Stomach (tissue), 9 donors: ENCODE results near the gene ALB. TPM values are rescaled to one million over a fixed set of nuclear protein-coding genes. Genes with fewer than 3 reads are reported as not detected.

ENCODE experiments used
- DNase-seq, 2 donors: peaks; one replicate each; pipeline versions ENCODE4 v3.0.0 to v3.0.0-alpha.2; 2013 to 2019
- H3K27ac ChIP-seq, 5 donors: fragments of 200-600 bp in 4 of 5; sonication (generic) in 4 of 5; one replicate each; pipeline ENCODE4 v1.5.1; 2013 to 2019; ENCODE audit warnings: mild to moderate bottlenecking in 1 of 5, moderate library complexity in 1 of 5
- H3K27me3 ChIP-seq, 3 donors: fragments of 200-600 bp; sonication (generic); one replicate each; pipeline ENCODE4 v1.5.1; 2017 to 2019; ENCODE audit warnings: mixed run types in 1 of 3
- H3K36me3 ChIP-seq, 4 donors: fragments of 200-600 bp; sonication (generic); 1 replicate in 3 of 4; 2 replicates in 1 of 4; pipeline ENCODE4 v1.5.1; 2016 to 2019
- H3K4me1 ChIP-seq, 4 donors: fragments of 200-600 bp; sonication (generic); one replicate each; pipeline ENCODE4 v1.5.1; 2016 to 2019
- H3K4me3 ChIP-seq, 4 donors: fragments of 200-600 bp; sonication (generic) in 3 of 4; one replicate each; pipeline ENCODE4 v1.5.1; 2016 to 2019; ENCODE audit warnings: mild to moderate bottlenecking in 1 of 4
- H3K9me3 ChIP-seq, 4 donors: fragments of 200-600 bp; sonication (generic); one replicate each; pipeline ENCODE4 v1.5.1; 2016 to 2019
- CTCF ChIP-seq, 7 experiments: fragments of 450-650 bp in 4 of 7; fragments of 200-600 bp in 3 of 7; sonication (generic) in 3 of 7; IDR thresholded peaks; one replicate each; pipeline ENCODE4 v1.5.1; 2016 to 2019; ENCODE audit warnings: antibody characterized with exemption in 7 of 7, control low read depth in 2 of 7, mild to moderate bottlenecking in 1 of 7
- EP300 ChIP-seq: sonication (generic); formaldehyde crosslinking; IDR thresholded peaks from one replicate; pipeline ENCODE4 v1.6.1; 2017; ENCODE audit warnings: antibody characterized with exemption
- POLR2A ChIP-seq, 4 donors: fragments of 450-650 bp; IDR thresholded peaks; one replicate each; pipeline ENCODE4 v1.6.1; 2016; ENCODE audit warnings: antibody characterized with exemption in 4 of 4, control low read depth in 2 of 4, mild to moderate bottlenecking in 1 of 4, moderate library complexity in 1 of 4
- POLR2AphosphoS5 ChIP-seq, 3 donors: sonication (generic); formaldehyde crosslinking; IDR thresholded peaks; one replicate each; pipeline ENCODE4 v1.6.1; 2016; ENCODE audit warnings: antibody characterized with exemption in 3 of 3
- WGBS, 5 donors: extraction: QIAGEN DNeasy Blood & Tissue Kit in 3 of 5; methylation state at CpG; one replicate each; pipeline versions ENCODE4 v1.1.5 to v1.1.7; 2013 to 2018; 5-methylcytosine and 5-hydroxymethylcytosine counted together
- intact Hi-C: fragments of 100-400 bp; cut with DNase I; formaldehyde crosslinking; loops from one replicate; pipeline ENCODE4 v1.15.1; 2023; ENCODE audit warnings: low total_unique reads
- polyA plus RNA-seq, 3 donors: library from polyadenylated mRNA; stranded (reverse); fragments of 200-250 nt; gene quantifications; one replicate each; pipeline ENCODE4 v1.2.3, GENCODE V29; 2013
- total RNA-seq, 5 donors: library from RNA; depleted of rRNA; stranded (reverse); fragments of >200 nt; gene quantifications; one replicate each; pipeline versions ENCODE4 v1.1.0 to v1.2.3, GENCODE V29; 2014 to 2016
- donor health status: healthy with polysubstance abuse.
- donor health status: Bipolar disorder and iron deficiency.
- donor health status: healthy.

ALB gene
- total and polyA plus RNA-seq, 8 donors = 0.48 to 101 (median 3.0) TPM; not detected in 4

DNA sequence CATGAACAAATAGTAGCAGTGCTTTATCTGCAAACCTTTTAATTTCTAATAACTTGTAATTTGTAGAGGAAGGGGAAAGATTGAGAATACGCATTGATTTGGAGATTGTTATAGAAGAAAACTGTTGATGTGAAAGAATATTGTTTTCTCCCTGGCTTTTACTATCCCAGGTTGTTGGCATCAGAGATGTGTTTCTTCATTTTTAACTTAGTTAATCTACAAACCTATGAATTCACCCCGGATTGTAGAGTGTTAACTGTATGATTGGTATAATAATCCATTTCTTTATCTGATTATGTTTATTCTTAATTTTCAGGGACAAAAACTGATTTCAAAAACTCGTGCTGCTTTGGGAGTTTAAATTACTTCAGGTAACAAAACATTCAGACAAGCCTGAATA lies 50.8 kb downstream of the ALB start:
- Histone ChIP-seq H3K4me1 (peaks cover 0 to 14% (median 5%) of the 10 kb centered on the region in 4 donors), H3K27me3 (no peaks in the 10 kb centered on the region), H3K36me3 (no peaks in the 10 kb centered on the region), H3K27ac (no peak overlapping the region), H3K4me3 (no peak overlapping the region), H3K9me3 (no peaks in the 10 kb centered on the region)
- no peak for DNase-seq
- TF ChIP-seq POLR2A (IDR thresholded peaks at IDR 0.05) (no peak), CTCF (IDR thresholded peaks at IDR 0.05) (no peak), POLR2AphosphoS5 (IDR thresholded peaks at IDR 0.05) (no peak), EP300 (no peak)
- intact Hi-C loops = loop anchor here (10.0 kb wide), 1 partner anchor 120 kb away; no protein-coding TSS in a partner anchor
- 65 to 80% (median 75%) methylated on average over 3 of the region's 3 CpGs for WGBS, 5 donors

GRCh38 chr4:73456177-73457022 lies 52.3 kb downstream of the ALB start:
- 69 to 82% (median 79%) methylated on average over 4 to 5 of the region's 5 CpGs for WGBS, 5 donors
- no peak for TF ChIP-seq CTCF (IDR thresholded peaks at IDR 0.05)
- no peak for TF ChIP-seq POLR2A (IDR thresholded peaks at IDR 0.05)
- no peak for TF ChIP-seq EP300
- TF ChIP-seq POLR2AphosphoS5 (IDR thresholded peaks at IDR 0.05) = no peak
- Histone ChIP-seq H3K4me3 (no peak overlapping the region), H3K4me1 (peaks cover 0 to 14% (median 5%) of the 10 kb centered on the region in 4 donors), H3K27me3 (no peaks in the 10 kb centered on the region), H3K27ac (no peak overlapping the region), H3K9me3 (no peaks in the 10 kb centered on the region), H3K36me3 (no peaks in the 10 kb centered on the region)
- intact Hi-C loops = loop anchor here (10.0 kb wide), 1 partner anchor 122 kb away; no protein-coding TSS in a partner anchor
- no peak for DNase-seq

DNA sequence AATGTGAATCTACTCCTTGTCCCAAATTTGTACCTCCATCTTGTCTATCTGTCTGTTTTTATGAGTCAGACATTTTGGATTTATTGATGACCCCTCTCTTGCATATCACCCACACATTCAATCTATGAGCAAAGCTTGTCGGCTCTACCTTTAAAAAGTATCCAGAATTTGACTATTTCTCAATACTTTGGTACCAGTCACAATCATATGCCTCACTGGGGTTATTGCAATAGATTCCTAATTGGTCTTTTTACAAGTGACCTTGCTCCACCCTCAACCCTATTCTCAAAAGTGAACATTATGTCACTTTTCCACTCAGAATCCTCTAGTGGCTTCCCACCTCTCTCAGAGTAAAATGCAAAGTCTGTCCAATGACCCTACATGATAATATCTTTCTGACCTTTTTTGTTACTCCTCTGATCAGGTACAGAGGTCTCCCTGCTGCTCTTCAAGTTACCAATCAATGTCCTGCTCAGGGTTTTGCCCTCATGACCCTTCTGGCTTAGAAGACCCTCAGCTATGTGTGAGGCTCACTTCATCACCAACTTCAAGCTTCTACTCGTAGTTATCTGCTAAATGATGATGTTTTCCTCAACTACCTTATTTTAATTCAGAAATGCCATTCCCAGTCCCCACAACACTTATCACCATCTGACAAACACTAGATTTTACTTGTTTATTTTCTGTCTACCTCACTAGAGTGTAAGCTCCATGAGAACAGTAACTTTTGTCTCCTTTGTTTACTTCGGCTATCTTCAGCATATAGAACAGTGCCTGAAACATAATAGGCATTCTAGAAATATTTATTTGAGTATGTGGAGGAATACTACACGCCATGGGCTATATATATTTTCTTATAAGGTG lies 54.3 kb downstream of the ALB start:
- no peak for TF ChIP-seq POLR2A (IDR thresholded peaks at IDR 0.05)
- no peak for TF ChIP-seq EP300
- no peak for TF ChIP-seq CTCF (IDR thresholded peaks at IDR 0.05)
- no peak for TF ChIP-seq POLR2AphosphoS5 (IDR thresholded peaks at IDR 0.05)
- Histone ChIP-seq H3K4me1 (peaks cover 0 to 5% (median 0%) of the 10 kb centered on the region in 4 donors), H3K27me3 (no peaks in the 10 kb centered on the region), H3K27ac (no peak overlapping the region), H3K4me3 (no peak overlapping the region), H3K9me3 (no peaks in the 10 kb centered on the region), H3K36me3 (no peaks in the 10 kb centered on the region)
- WGBS, 5 donors = 78 to 88% (median 82%) methylated on average over 4 of the region's 4 CpGs
- DNase-seq = no peak
- intact Hi-C loops = loop anchor here (10.0 kb wide), 1 partner anchor 124 kb away; no protein-coding TSS in a partner anchor

- WGBS, 5 donors = 65 to 78% (median 77%) methylated on average over 3 of the region's 3 CpGs
- Histone ChIP-seq H3K27ac (no peak overlapping the region), H3K36me3 (no peaks in the 10 kb centered on the region), H3K4me1 (no peaks in the 10 kb centered on the region), H3K4me3 (no peak overlapping the region), H3K27me3 (no peaks in the 10 kb centered on the region), H3K9me3 (no peaks in the 10 kb centered on the region)
- DNase-seq = no peak
- intact Hi-C loops = loop anchor here (10.0 kb wide), 1 partner anchor 124 kb away; no protein-coding TSS in a partner anchor
- TF ChIP-seq CTCF (IDR thresholded peaks at IDR 0.05) (no peak), POLR2A (IDR thresholded peaks at IDR 0.05) (no peak), POLR2AphosphoS5 (IDR thresholded peaks at IDR 0.05) (no peak), EP300 (no peak)
These were observed 54.9 kb downstream of the ALB start for GRCh38 chr4:73459048-73459421.
